Mononuclear cell (primary cell): Measurements from ENCODE around the gene AGPAT1. TPM values are rescaled to one million over a fixed set of nuclear protein-coding genes. Genes with fewer than 3 reads are reported as not detected.

ENCODE experiments used
- total RNA-seq: library from RNA; depleted of rRNA; stranded (reverse); fragments of >200 nt; gene quantifications from one replicate; pipeline ENCODE4 v1.2.3, GENCODE V29; 2012

The AGPAT1 gene
- total RNA-seq, 1 donor: 12.9 TPM

Other genes starting within 250 kb of the AGPAT1 start
- gene C2, start 248.4 kb downstream of the AGPAT1 start, total RNA-seq: 2.5 TPM
- gene CFB, start 230.0 kb downstream of the AGPAT1 start, total RNA-seq: 3.1 TPM
- 47.8 TPM for gene NELFE, start 217.1 kb downstream of the AGPAT1 start, total RNA-seq
- 44.8 TPM for gene SKIC2, start 216.9 kb downstream of the AGPAT1 start, total RNA-seq
- gene DXO, start 203.9 kb downstream of the AGPAT1 start, total RNA-seq: 16.1 TPM
- 0.94 TPM for gene C4A, start 194.0 kb downstream of the AGPAT1 start, total RNA-seq
- gene C4B, start 161.3 kb downstream of the AGPAT1 start, total RNA-seq: 1.0 TPM
- not detected for gene CYP21A2, start 137.7 kb downstream of the AGPAT1 start, total RNA-seq
- 2.8 TPM for gene TNXB, start 66.7 kb downstream of the AGPAT1 start, total RNA-seq
- gene ATF6B, start 47.8 kb downstream of the AGPAT1 start, total RNA-seq: 32.0 TPM
- 1.2 TPM for gene FKBPL, start 45.8 kb downstream of the AGPAT1 start, total RNA-seq
- 0.42 TPM for gene PRRT1, start 24.1 kb downstream of the AGPAT1 start, total RNA-seq
- 6.0 TPM for gene PPT2, start 21.9 kb downstream of the AGPAT1 start, total RNA-seq
- gene EGFL8, start 11.5 kb downstream of the AGPAT1 start, total RNA-seq: 0.73 TPM
- 13.2 TPM for gene RNF5, start 2.3 kb upstream of the AGPAT1 start, total RNA-seq
- gene AGER, start 8.2 kb upstream of the AGPAT1 start, total RNA-seq: 1.5 TPM
- gene PBX2, start 14.1 kb upstream of the AGPAT1 start, total RNA-seq: 49.5 TPM
- gene GPSM3, start 16.6 kb upstream of the AGPAT1 start, total RNA-seq: 131 TPM
- gene NOTCH4, start 48.0 kb upstream of the AGPAT1 start, total RNA-seq: 5.6 TPM
- gene TSBP1, start 195.8 kb upstream of the AGPAT1 start, total RNA-seq: not detected
- gene BTNL2, start 231.1 kb upstream of the AGPAT1 start, total RNA-seq: not detected